ENCODE results near the gene PRSS1.

DNA sequence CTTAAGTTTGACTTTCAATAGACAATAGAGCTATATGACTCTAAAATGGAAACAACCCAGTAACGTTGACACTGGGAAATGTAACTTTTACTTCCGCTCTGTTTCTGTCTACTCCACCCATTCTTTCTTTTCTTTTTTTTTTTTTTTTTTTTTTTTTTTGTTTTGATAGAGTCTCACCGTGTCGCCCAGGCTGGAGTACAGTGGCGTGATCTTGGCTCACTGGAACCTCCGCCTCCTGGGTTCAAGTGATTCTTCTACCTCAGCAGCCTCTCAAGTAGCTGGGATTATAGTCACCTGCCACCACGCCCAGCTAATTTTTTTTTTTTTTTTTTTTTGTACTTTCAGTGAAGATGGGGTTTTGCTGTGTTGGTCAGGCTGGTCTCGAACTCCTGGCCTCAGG is 35.4 kb downstream of the PRSS1 start:
- TF ChIP-seq POLR2A (IDR thresholded peaks at IDR 0.05; ENCODE audit: low read length), result no peak
- TF ChIP-seq GATA1 (IDR thresholded peaks at IDR 0.05; ENCODE audit: low read depth, low read length), result no peak

Data from erythroblast (primary cell).